Measurements from ENCODE around the gene ACSL3.

DNA sequence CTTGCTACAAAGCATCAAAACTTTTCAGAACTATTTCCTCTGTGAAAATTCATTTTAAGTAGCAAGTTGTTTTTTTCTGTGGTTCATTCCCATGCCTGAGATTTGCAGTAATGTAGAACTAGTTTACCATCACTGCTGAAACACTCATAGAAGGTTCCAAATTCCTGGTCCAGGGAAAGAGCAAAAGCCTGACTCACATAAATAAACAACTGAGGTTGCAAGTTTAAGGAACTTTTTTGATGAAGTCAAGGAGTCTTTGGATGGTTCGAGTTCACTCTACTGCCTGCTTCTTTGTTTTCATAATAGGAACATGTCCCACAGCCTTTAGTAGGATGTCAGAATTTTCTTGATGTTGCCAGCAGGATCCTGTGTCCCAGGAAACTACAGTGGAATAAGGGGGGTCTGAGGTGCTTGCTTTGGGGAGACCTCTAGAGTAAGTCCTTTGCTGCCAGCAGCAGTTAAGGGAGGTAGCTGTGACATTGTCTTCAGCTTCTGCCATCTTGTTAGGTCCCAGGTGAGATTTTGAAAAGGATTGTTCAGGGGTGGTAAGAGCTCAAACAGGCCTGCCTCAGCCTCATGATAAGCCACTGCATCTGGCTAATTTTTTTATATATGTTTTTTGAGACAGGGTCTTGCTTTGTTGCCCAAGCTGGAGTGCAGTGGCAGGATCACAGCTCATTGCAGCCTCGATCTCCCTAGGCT lies 43.9 kb downstream of the ACSL3 start:
- TF ChIP-seq, protein P1, sequence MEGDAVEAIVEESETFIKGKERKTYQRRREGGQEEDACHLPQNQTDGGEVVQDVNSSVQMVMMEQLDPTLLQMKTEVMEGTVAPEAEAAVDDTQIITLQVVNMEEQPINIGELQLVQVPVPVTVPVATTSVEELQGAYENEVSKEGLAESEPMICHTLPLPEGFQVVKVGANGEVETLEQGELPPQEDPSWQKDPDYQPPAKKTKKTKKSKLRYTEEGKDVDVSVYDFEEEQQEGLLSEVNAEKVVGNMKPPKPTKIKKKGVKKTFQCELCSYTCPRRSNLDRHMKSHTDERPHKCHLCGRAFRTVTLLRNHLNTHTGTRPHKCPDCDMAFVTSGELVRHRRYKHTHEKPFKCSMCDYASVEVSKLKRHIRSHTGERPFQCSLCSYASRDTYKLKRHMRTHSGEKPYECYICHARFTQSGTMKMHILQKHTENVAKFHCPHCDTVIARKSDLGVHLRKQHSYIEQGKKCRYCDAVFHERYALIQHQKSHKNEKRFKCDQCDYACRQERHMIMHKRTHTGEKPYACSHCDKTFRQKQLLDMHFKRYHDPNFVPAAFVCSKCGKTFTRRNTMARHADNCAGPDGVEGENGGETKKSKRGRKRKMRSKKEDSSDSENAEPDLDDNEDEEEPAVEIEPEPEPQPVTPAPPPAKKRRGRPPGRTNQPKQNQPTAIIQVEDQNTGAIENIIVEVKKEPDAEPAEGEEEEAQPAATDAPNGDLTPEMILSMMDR (IDR thresholded peaks at IDR 0.05; ENCODE audit: insufficient read depth, low read length): no peak
- no peak for TF ChIP-seq POLR2AphosphoS5 (IDR thresholded peaks at IDR 0.05; ENCODE audit: low read depth)
- no peak for TF ChIP-seq SPI1 (IDR thresholded peaks at IDR 0.05; ENCODE audit: borderline replicate concordance, low read depth)
